Prostate gland (tissue), 2 donors: ENCODE data around the gene HES3. TPM values are rescaled to one million over a fixed set of nuclear protein-coding genes. Genes with fewer than 3 reads are reported as not detected.

ENCODE experiments used
- DNase-seq: peaks from one replicate; pipeline ENCODE4 v3.0.0-alpha.2; 2019; ENCODE audit warnings: low spot score
- H3K27ac ChIP-seq, 2 donors: fragments of 200-600 bp; sonication (generic); 2 replicates each; pipeline ENCODE4 v1.5.1; 2017 to 2019
- H3K27me3 ChIP-seq: fragments of 200-600 bp; sonication (generic); replicated peaks from 2 replicates; pipeline ENCODE4 v1.5.1; 2019; ENCODE audit not compliant: insufficient read depth
- H3K36me3 ChIP-seq, 2 donors: fragments of 200-600 bp; sonication (generic); 1 replicate in 1 of 2; 2 replicates in 1 of 2; pipeline versions ENCODE4 v1.5.1 to v1.8.1; 2017 to 2019
- H3K4me1 ChIP-seq: fragments of 200-600 bp; sonication (generic); replicated peaks from 2 replicates; pipeline ENCODE4 v1.5.1; 2019
- H3K4me3 ChIP-seq, 2 donors: fragments of 200-600 bp; sonication (generic); 2 replicates each; pipeline ENCODE4 v1.5.1; 2017 to 2019
- H3K9me3 ChIP-seq: fragments of 200-600 bp; sonication (generic); 2 replicates; pipeline ENCODE4 v1.5.1; 2017
- CTCF ChIP-seq, 4 experiments: fragments of 200-600 bp in 2 of 4; fragments of 450-650 bp in 2 of 4; sonication (generic) in 2 of 4; IDR thresholded peaks; 1 replicate in 3 of 4; 2 replicates in 1 of 4; pipeline ENCODE4 v1.5.1; 2016 to 2019; ENCODE audit warnings: antibody characterized with exemption in 4 of 4, mild to moderate bottlenecking in 2 of 4, moderate library complexity in 2 of 4
- POLR2A ChIP-seq: fragments of 450-650 bp; IDR thresholded peaks from one replicate; pipeline ENCODE4 v1.6.1; 2016; ENCODE audit warnings: antibody characterized with exemption, mild to moderate bottlenecking
- POLR2AphosphoS5 ChIP-seq: sonication (generic); formaldehyde crosslinking; IDR thresholded peaks from one replicate; pipeline ENCODE4 v1.6.1; 2017; ENCODE audit warnings: antibody characterized with exemption
- WGBS: methylation state at CpG from one replicate; pipeline ENCODE4 v1.1.5; 2018; 5-methylcytosine and 5-hydroxymethylcytosine counted together
- intact Hi-C: fragments of 100-400 bp; cut with DNase I; formaldehyde crosslinking; loops from one replicate; pipeline ENCODE4 v1.14.2; 2022
- total RNA-seq, 2 donors: library from RNA; depleted of rRNA; stranded (reverse); fragments of >200 nt; gene quantifications; one replicate each; pipeline ENCODE4 v1.1.0, GENCODE V29; 2016

HES3 gene
- total RNA-seq, 2 donors from 2014 or later = not detected

GRCh38 chr1:6262555-6263420 lies 18.8 kb downstream of the HES3 start:
- intact Hi-C loops = no loop called here
- no peaks in the 10 kb centered on the region for H3K36me3 ChIP-seq
- TF ChIP-seq POLR2AphosphoS5 = no peak
- TF ChIP-seq CTCF (IDR thresholded peaks at IDR 0.05) = no peak
- TF ChIP-seq POLR2A = no peak
- H3K4me1 ChIP-seq = peaks cover 4% of the 10 kb centered on the region
- WGBS = 61% methylated on average over 21 of the region's 25 CpGs
- H3K9me3 ChIP-seq = no peaks in the 10 kb centered on the region
- H3K27me3 ChIP-seq = no peaks in the 10 kb centered on the region
- DNase-seq = no peak
- no peak overlapping the region for H3K4me3 ChIP-seq
- H3K27ac ChIP-seq = no peak overlapping the region

DNA sequence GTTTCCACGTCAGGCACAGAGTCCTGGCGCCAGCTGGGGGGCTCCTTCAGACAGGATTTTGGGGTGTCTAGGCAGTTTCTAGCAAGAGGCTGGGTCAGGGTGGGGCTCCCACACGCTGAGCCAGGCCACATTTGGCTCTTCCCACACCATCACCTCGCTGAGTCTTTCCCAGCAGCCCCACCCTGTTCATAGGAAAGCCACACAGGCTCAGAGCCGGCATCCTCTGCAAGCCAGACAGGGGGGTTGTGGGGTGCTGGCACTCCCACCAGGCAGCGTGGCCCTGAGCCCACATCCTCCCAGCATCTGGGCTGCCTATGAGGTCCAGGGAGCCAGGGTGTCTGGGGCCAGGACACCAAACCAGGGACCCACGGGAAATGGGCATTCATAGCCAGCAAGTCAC lies 19.7 kb downstream of the HES3 start:
- no peak overlapping the region for H3K4me3 ChIP-seq
- H3K4me1 ChIP-seq = peaks cover 4% of the 10 kb centered on the region
- no peak overlapping the region for H3K27ac ChIP-seq
- no peaks in the 10 kb centered on the region for H3K27me3 ChIP-seq
- 77% methylated on average over 7 of the region's 7 CpGs for WGBS
- no peaks in the 10 kb centered on the region for H3K36me3 ChIP-seq
- intact Hi-C loops = no loop called here
- TF ChIP-seq POLR2A (no peak), CTCF (IDR thresholded peaks at IDR 0.05) (no peak), POLR2AphosphoS5 (no peak)
- no peaks in the 10 kb centered on the region for H3K9me3 ChIP-seq
- no peak for DNase-seq

DNA sequence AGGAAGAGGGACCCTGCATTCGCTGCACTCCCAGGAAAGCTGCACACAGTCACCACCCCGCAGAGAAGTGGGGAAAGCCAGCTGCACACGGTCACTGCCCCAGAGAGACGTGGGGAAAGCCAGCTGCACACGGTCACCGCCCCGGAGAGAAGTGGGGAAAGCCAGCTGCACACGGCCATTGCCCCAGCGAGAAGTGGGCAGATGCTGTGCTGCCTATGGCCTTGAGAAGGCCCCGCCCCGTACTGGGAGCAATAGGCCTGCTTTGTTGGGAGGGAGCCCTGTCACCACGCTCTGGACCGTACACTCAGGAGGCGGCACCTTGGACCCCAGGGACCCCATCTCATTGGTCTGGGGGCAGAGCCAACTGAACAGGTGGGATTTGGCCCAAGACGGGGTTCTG lies 21.2 kb downstream of the HES3 start:
- H3K4me1 ChIP-seq = no peaks in the 10 kb centered on the region
- WGBS = 93% methylated on average over 15 of the region's 15 CpGs
- TF ChIP-seq POLR2A (no peak), POLR2AphosphoS5 (no peak), CTCF (IDR thresholded peaks at IDR 0.05) (no peak)
- H3K9me3 ChIP-seq = no peaks in the 10 kb centered on the region
- no peak overlapping the region for H3K4me3 ChIP-seq
- H3K36me3 ChIP-seq = no peaks in the 10 kb centered on the region
- H3K27ac ChIP-seq = no peak overlapping the region
- DNase-seq = no peak
- intact Hi-C loops = no loop called here
- H3K27me3 ChIP-seq = no peaks in the 10 kb centered on the region

- Histone ChIP-seq H3K9me3 (no peaks in the 10 kb centered on the region), H3K36me3 (no peaks in the 10 kb centered on the region), H3K4me3 (no peak overlapping the region), H3K27me3 (no peaks in the 10 kb centered on the region), H3K4me1 (no peaks in the 10 kb centered on the region), H3K27ac (no peak overlapping the region)
- 87% methylated on average over 11 of the region's 11 CpGs for WGBS
- TF ChIP-seq POLR2AphosphoS5 (no peak), CTCF (IDR thresholded peaks at IDR 0.05) (no peak), POLR2A (no peak)
- intact Hi-C loops = no loop called here
- no peak for DNase-seq
Measured at GRCh38 chr1:6266641-6267040, 22.7 kb downstream of the HES3 start.

GRCh38 chr1:6267686-6268322 lies 23.8 kb downstream of the HES3 start:
- TF ChIP-seq POLR2A (no peak), CTCF (IDR thresholded peaks at IDR 0.05) (no peak), POLR2AphosphoS5 (no peak)
- H3K27me3 ChIP-seq = no peaks in the 10 kb centered on the region
- 86% methylated on average over 12 of the region's 12 CpGs for WGBS
- H3K4me1 ChIP-seq = no peaks in the 10 kb centered on the region
- no peak for DNase-seq
- no peaks in the 10 kb centered on the region for H3K9me3 ChIP-seq
- H3K36me3 ChIP-seq = no peaks in the 10 kb centered on the region
- no peak overlapping the region for H3K27ac ChIP-seq
- intact Hi-C loops = no loop called here
- no peak overlapping the region for H3K4me3 ChIP-seq
